DOHH2 (cell line): ENCODE data around the gene TLE5.

ENCODE experiments used
- H3F3A ChIP-seq: fragments of 200-600 bp; sonication (generic), shearing (Covaris generic); 2 replicates; pipeline ENCODE4 v1.6.0; 2016; ENCODE audit warnings: antibody characterized with exemption, mild to moderate bottlenecking; ENCODE audit not compliant: control insufficient read depth, insufficient read depth
- H3K27ac ChIP-seq: fragments of 200-600 bp; sonication (generic); 2 replicates; pipeline ENCODE4 v1.5.1; 2014; ENCODE audit warnings: low read depth, mild to moderate bottlenecking, low read length, moderate library complexity
- H3K27me3 ChIP-seq: fragments of 200-600 bp; sonication (generic); 2 replicates; pipeline ENCODE4 v1.6.1; 2014; ENCODE audit warnings: mild to moderate bottlenecking, low read length, mixed read lengths; ENCODE audit not compliant: control insufficient read depth
- H3K36me3 ChIP-seq: fragments of 200-600 bp; sonication (generic); 2 replicates; pipeline ENCODE4 v1.6.1; 2014; ENCODE audit warnings: mild to moderate bottlenecking, low read length, moderate library complexity, mixed read lengths; ENCODE audit not compliant: control insufficient read depth
- H3K4me1 ChIP-seq: fragments of 200-600 bp; sonication (generic); 2 replicates; pipeline ENCODE4 v1.6.1; 2014; ENCODE audit warnings: mild to moderate bottlenecking, low read length, mixed read lengths; ENCODE audit not compliant: control insufficient read depth
- H3K4me2 ChIP-seq: fragments of 200-600 bp; sonication (generic); 2 replicates; pipeline ENCODE4 v1.6.0; 2014; ENCODE audit warnings: mild to moderate bottlenecking, low read length, moderate library complexity
- H3K4me3 ChIP-seq: fragments of 200-600 bp; sonication (generic); 2 replicates; pipeline ENCODE4 v1.5.1; 2014; ENCODE audit warnings: mild to moderate bottlenecking, low read length, mixed read lengths
- H3K79me2 ChIP-seq: fragments of 200-600 bp; sonication (generic); 2 replicates; pipeline ENCODE4 v1.6.1; 2014; ENCODE audit warnings: mild to moderate bottlenecking, low read length, mixed read lengths; ENCODE audit not compliant: control insufficient read depth
- H3K9me2 ChIP-seq: fragments of 200-600 bp; sonication (generic); replicated peaks from 2 replicates; pipeline ENCODE4 v1.6.1; 2014; ENCODE audit warnings: mild to moderate bottlenecking, low read length, mixed read lengths; ENCODE audit not compliant: control insufficient read depth
- H3K9me3 ChIP-seq: fragments of 200-600 bp; sonication (generic); 2 replicates; pipeline ENCODE4 v1.6.1; 2014; ENCODE audit warnings: antibody characterized with exemption, low read length, mixed read lengths; ENCODE audit not compliant: control insufficient read depth, insufficient read depth
- H4K20me1 ChIP-seq: fragments of 200-600 bp; sonication (generic); 2 replicates; pipeline ENCODE4 v1.6.0; 2014; ENCODE audit warnings: low read depth, mild to moderate bottlenecking, antibody characterized with exemption, low read length, moderate library complexity; ENCODE audit not compliant: control insufficient read depth, insufficient read depth
- CTCF ChIP-seq: fragments of 200-600 bp; sonication (generic); IDR thresholded peaks from one replicate; pipeline ENCODE4 v1.5.1; 2014; ENCODE audit warnings: antibody characterized with exemption, mild to moderate bottlenecking, low read depth, low read length; ENCODE audit not compliant: poor library complexity, severe bottlenecking
- EZH2phosphoT487 ChIP-seq: fragments of 200-600 bp; sonication (generic); IDR thresholded peaks from 2 replicates; pipeline ENCODE4 v1.6.1; 2017; ENCODE audit warnings: borderline replicate concordance, mild to moderate bottlenecking, antibody characterized with exemption, low read length, moderate library complexity, mixed read lengths

The TLE5 gene

GRCh38 chr19:3003046-3003445 lies 59.2 kb downstream of the TLE5 start:
- TF ChIP-seq EZH2phosphoT487 (no peak), CTCF (no peak)
- H3K36me3 ChIP-seq = no peaks in the 10 kb centered on the region
- no peaks in the 10 kb centered on the region for H3K4me1 ChIP-seq
- H3K27me3 ChIP-seq = no peaks in the 10 kb centered on the region
- H3K27ac ChIP-seq = no peak overlapping the region
- no peaks in the 10 kb centered on the region for H4K20me1 ChIP-seq
- no peaks in the 10 kb centered on the region for H3K79me2 ChIP-seq
- no peaks in the 10 kb centered on the region for H3K9me2 ChIP-seq
- H3F3A ChIP-seq = no peaks in the 10 kb centered on the region
- no peak overlapping the region for H3K4me2 ChIP-seq
- H3K4me3 ChIP-seq = no peak overlapping the region
- no peaks in the 10 kb centered on the region for H3K9me3 ChIP-seq
